ENCODE data around the gene RC3H2.

RC3H2 gene, protein sequence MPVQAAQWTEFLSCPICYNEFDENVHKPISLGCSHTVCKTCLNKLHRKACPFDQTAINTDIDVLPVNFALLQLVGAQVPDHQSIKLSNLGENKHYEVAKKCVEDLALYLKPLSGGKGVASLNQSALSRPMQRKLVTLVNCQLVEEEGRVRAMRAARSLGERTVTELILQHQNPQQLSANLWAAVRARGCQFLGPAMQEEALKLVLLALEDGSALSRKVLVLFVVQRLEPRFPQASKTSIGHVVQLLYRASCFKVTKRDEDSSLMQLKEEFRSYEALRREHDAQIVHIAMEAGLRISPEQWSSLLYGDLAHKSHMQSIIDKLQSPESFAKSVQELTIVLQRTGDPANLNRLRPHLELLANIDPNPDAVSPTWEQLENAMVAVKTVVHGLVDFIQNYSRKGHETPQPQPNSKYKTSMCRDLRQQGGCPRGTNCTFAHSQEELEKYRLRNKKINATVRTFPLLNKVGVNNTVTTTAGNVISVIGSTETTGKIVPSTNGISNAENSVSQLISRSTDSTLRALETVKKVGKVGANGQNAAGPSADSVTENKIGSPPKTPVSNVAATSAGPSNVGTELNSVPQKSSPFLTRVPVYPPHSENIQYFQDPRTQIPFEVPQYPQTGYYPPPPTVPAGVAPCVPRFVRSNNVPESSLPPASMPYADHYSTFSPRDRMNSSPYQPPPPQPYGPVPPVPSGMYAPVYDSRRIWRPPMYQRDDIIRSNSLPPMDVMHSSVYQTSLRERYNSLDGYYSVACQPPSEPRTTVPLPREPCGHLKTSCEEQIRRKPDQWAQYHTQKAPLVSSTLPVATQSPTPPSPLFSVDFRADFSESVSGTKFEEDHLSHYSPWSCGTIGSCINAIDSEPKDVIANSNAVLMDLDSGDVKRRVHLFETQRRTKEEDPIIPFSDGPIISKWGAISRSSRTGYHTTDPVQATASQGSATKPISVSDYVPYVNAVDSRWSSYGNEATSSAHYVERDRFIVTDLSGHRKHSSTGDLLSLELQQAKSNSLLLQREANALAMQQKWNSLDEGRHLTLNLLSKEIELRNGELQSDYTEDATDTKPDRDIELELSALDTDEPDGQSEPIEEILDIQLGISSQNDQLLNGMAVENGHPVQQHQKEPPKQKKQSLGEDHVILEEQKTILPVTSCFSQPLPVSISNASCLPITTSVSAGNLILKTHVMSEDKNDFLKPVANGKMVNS

DNA sequence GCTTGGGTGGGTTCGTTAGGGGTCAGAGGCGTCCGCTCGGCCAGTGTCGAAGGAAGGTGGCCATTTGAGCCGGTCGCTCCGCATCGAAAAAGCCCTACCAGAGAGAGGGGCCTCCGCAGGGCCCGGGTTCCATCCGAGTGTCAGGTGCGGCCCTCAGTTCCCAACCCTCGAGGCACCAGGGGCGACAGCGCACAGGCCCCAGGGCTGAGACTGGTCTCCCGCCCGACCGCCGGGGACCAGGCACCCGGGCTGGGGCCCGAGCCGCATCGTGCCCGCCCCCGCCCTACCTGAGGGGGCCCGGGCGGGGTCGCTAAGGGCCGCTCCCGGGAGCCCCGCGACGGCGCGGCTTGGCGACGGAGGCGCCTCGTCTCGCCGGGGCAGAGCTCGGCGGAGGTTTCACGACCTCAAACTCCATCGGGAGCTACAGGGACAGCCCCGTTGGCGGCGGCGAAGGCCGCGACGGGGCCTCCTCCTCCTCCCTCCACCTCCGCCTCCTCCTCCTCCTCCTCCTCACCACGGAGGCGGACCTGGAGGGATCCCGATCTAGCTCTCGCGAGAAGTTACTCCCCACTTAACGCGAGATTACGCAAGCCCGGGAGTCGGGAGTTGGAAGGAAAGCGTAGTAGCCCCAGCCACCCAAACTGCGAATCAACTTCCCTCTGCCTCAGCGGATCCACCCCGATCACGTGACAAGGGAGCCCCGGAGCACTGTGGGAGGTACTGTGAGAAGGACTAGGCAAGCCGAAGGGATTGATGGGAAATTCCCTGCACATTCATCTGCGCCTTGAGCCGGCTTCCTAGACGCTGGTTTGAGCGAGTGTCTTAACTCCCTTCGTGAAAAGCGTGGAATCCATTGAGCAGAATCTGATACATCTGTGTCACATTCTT is at the start of gene RC3H2:
Gene RC3H2, minus strand, starts transcription at position 537 of the 888 bp plus-strand sequence. CDS start 7,850 bp downstream, outside the sequence.
- DNase-seq (ENCODE audit: low spot score): peak; percentile 92

DNA sequence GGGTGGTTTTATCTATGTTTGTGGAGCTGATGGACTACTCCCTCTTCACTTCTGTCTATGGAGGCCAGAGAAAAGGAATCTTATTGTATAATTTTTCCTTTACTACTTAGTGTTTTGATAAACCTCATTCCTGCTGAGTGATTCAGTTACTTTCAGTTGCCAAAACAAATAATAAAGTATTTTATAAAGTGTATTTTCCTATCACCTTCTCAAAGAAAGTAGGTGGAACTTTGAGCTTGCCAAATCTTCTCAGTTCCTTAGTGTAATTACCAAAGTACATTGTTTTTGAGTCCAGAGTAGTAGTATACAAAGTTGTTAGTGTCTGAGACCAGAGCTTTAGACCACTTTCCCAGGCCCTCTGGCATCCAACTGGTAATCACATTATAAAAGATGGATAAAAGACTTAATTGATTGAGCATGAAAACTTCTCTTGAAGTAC is 49.1 kb upstream of the RC3H2 start:
- DNase-seq (ENCODE audit: low spot score): no peak

DNA sequence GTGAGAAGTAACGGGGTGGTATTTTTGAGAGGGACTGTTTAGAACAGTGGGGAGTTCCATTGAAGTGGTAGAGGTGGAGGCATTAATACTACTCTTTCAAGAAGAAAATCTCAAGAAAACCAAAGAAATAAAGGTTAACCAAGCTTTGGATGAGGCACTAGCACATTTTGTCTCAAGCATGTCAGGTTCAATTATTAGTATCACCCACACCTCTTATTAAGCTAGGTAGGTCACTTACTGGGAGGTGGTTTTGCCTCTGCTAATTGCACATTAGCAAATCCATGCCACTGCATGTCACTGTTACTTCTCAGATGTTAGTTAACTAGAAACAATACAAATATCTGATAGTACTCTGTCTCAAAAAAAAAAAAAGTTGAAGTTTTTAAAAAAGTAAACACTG is 45.9 kb upstream of the RC3H2 start:
- no peak for DNase-seq (ENCODE audit: low spot score)

DNA sequence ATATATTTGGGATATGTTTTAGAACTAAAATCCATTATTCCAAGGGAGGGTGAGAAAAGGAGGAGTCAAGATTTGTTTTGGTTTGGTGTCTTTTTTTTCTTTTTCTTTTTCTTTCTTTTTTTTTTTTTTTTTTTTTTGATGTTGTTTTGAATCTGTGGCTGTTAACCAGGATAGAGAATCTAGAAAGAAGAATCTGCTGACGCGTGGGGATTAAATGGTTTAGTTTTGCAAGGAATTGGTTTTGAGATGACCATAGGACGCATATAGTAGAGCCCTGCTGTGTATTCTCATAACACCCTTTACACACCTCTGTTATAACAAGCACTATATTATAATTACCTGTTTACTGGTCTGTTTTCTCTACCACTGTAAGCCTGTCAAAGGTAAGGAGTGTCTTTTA is 45.1 kb upstream of the RC3H2 start:
- no peak for DNase-seq (ENCODE audit: low spot score)

DNA sequence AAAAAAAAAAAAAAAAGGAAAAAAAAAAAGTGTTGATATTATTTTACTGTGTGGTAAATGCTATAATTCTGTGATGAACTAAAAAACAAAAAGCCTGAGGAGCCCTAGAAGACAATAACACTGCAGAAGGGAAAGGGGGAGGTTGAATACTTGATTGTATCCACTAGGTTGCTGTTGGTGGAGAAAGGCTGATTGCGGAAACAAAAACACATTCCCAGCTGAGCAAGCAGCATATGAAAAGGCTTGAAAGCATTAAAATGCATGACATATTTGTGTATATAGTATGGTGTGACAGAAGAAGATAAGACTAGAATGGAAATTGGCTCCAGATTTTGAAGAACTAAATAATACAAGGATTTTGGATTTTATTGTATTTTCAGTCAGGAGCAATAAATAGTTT is 44.5 kb upstream of the RC3H2 start:
- DNase-seq (ENCODE audit: low spot score): no peak

DNA sequence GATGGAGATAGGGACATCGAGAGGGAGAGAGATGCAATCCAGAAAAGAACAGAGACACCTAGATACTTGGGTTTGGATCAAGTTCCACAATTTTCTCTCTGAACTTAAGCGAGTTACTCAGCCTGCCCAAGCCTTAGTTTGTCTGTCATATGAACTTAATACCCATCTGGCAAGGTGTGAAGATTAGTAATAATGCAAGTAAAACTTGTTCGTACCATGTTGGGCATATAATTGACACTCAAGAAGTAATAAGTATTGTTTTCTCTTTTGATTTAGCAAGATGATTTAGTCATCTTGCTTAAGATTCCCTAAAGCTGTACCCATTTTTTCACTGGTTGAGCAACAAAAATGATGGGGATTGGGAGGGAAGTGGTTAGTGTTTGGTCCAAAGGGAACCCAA is 43.2 kb upstream of the RC3H2 start:
- no peak for DNase-seq (ENCODE audit: low spot score)

DNA sequence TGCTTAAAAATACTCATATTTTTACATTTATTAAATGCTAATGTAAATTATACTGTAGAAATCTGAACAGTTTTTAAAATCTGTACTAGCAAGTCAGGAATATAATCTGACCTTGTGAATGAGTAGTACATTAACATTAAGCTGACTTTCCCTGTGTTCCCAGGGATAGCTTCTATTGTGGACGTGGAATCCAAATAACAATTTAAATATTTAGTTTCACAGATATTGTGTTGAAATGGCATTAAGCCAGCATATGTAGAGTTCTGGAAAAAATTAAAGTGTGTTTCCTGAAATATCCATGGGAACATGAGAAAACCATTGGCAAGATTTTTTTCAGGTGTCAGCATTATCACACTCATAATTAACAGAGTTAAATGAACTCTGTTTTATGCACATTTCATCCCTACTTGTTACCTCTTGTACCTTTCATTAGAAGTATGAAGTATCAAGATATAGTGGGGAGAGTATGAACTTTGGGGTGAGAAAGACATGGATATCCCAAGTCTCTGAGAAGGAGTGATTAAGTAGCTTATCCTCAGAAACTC is 41.4 kb upstream of the RC3H2 start:
- DNase-seq (ENCODE audit: low spot score): no peak

DNA sequence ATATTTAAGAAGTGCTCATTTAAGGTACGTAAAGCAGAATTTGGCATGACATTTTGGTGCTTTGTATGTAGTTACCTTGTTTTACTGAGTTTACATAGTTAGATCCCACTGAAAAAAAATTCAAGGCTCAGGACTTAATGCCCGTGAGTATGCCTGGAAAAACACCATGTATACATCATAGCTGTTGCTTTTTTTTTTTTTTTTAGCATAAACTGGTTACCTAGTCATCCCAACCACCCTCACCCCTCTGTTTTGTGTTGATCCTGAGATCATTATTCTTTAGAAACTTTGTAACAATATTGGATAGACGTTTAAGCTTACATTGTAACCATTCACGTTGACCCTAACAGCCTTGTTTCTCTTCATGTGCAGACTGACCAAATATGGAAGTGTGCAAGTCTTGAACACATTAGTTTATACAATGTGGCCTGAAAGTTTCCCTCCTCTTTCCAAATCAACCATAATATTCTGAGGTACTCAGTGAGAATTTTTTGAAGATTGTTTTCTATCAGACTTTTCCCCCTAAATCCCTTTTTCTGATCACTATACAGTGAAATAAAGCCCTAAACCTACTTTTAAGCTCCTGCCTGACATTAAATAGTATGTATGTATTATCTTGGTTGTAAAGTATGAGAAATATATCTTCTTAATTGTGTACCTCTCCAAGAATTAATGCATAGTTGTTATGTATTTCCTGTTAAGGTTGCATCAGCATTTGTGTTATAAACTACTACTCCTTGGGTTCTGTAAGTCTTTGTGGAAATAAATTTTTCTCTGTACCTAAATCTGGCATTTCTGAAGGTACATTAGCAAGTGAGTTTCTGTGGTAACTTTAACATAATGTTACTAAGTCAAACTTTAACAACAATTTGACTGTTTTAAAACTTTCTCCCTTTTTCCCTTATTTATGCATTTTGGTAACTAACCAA is 40.1 kb upstream of the RC3H2 start:
- no peak for DNase-seq (ENCODE audit: low spot score)

DNA sequence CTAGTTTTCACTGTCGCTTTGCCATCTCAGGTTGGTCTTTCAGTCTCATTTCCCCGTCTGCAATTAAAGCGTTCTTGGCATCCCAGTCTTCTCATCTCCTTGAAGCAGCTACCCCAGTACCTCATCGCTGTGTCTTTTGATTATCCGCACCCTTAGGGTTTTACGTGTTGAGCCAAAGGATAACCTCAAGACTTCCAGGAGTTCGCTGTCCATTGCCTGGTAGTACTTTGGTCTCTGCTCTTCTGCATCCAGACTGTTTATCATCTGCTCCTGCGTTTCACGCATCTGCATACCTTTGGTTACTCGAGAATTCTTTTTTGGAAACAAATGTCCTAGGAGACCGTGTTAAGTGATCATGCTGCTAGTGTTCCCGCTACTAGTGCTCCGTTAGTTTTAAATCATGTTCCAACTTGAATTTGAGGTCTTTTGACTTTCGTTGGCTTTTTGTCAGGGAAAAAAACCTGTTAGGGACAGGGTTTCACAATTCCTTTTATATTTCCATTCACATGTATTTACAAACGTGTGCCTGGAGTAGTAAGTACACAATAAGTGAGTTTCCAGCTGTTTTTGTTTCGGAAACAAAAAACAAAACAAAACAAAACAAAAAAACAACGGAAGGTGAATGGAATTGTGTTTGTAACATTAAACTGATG is 36.5 kb upstream of the RC3H2 start:
- peak; percentile 10 for DNase-seq (ENCODE audit: low spot score)

DNA sequence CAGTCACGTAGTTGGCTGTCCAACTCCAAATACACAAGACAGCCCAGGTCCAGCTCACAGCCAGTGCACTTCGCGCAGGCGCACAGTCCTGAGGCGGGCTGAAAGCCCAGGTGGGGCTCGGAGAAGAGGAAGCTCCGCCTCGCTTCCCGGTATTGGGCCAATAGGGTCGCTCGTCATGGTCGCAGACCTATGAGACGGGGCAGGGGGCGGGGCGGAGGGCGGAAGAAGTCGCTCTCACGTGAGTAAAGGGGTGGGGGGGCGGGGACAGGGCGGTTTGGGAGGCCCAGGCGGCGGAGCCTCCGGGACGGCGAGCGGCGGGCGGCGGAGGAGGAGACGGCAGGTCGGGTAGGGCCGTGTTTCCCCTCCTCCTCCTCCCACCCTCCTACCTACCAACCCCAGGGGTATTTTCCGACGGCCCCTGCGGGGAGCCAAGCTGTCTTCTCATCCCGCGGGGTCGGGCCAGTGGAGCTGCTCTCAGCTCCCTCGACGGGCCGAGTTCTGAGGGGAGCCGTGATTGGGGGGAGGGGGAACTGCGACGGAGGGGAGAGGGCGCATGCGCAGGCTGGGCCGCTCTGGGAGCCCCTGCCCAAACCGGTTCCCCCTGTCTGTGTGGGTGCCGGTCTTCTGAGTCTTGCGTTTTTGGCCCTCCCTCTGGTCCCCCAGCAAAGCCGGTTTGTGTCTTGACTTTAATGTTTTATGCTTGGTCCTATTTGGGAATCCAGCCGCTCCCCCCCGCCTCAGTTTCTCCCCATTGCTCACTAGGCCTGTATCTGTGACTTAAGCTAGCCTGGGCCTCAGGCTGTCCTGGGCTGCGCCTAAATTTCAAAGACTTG is 35.8 kb upstream of the RC3H2 start, which contains the start of gene RABGAP1:
Gene RABGAP1, plus strand, starts transcription at position 272 of the 833 bp plus-strand sequence. CDS start 16,040 bp downstream, outside the sequence.
- peak; percentile 96 for DNase-seq (ENCODE audit: low spot score)

DNA sequence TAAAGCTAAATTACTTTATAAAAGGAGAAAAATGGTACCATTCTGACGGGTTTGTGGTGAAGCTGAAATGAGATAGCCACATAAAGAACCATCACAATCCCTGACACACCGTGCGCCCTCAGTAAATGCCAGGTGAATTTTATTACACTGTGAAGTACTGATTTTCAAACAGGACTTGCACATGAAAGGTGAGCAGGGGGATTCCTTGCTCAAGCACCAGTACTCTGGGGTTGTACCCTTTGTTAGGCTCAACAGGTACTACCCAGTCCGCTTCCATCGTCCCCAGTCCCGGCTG is 35.2 kb upstream of the RC3H2 start:
- DNase-seq (ENCODE audit: low spot score): no peak

DNA sequence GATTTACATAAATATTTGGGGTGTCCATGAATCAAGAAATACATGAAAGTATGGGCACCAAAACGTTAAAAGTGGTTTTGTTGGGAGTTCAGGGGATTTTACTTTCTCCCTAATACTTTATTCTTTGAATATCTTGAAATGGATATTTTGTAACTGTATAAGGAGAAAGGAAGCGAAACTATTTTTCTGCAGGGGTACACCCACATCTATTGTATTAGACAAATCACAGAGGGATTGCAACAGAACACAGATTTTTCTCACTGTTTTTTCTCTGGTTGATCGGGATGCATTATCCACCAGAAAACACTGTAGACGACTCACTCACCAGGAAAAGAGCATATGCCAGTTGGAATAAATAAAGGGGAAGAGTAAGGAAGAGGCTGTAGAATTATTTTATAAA is 34.4 kb upstream of the RC3H2 start:
- DNase-seq (ENCODE audit: low spot score): no peak

DNA sequence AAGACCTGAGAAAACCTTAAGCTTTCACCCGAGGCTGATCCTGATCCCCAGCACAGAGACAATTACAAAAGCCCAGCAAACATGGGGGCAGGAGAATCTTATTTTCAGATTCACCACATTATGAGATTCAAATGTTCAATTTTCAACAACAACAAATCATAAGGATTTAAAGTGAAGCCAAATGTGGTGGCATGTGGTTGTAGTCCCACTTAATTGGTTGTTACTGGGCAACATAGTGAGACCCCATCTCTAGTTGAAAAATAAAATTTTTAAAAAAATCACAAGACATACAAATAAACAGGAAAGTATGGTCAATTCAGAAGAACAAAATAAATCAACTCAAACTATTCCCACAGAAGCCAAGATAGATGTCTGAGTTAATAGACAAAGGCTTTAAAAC is 31.7 kb upstream of the RC3H2 start:
- no peak for DNase-seq (ENCODE audit: low spot score)

DNA sequence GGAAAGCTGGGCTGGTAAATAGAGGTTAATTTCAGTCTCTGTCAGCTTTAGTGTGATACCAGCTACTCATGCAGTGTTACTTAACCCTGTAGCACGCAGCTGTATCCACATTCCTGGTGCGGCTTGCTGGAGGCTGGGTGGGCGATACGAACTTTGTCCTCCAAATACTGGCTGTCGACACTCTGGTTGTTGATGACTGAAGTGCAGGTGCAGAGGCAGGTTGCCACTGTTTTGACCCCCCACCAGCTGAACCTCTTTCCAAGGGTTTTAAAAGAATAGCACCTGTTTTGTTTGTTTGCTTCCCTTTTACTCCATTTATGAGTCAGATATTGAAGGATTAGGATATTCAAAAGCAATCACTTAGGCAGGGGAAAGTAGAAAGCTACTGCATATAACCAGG is 31.3 kb upstream of the RC3H2 start:
- peak; percentile 42 for DNase-seq (ENCODE audit: low spot score)

DNA sequence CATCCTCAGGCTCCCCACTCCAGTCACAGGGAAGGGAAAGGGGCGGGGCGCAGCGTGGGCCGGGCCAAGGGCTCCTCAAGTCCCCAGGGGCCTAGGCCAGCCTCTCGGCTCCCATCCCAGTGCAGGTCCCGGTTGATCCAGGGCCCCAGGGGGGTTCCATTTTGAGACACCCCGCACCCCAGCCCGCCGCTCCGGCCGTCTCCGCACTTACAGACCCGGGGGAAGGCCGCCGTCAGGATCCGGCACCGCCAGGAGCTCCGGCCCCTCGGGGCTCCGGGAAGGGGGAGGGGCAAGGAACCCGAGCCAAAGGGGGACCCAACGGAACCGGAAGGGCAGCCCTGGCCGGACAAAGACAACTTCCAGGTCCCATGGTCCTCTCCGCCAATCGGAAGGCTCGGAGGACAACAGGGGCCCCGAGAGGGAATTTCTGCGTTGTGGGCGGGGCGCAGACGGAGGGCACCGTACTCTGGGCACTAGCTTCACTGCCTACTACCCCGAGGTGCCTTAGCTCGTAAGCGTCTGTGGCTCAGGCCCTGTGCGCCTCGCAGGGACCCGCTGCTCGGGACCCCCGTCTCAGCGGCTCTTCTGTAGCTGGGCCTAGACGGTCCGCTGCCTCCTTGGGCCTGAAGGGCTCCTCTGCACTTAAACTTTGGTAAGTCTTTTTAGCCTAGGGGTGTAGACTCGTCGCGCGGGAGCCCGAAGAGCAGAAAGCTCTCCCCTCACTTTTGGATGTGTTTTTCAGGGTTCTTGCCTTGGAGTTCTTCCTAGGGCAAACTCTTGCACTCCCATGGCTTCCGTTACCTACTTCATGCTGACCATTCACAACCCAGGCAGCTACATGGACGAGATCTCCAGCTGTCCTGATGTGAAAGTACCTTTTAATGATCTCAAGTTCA is 26.3 kb upstream of the RC3H2 start, which contains the start of gene ZBTB26:
Gene ZBTB26, minus strand, starts transcription at position 287 of the 896 bp plus-strand sequence. CDS start 11,578 bp downstream, outside the sequence.
- peak; percentile 93 for DNase-seq (ENCODE audit: low spot score)

DNA sequence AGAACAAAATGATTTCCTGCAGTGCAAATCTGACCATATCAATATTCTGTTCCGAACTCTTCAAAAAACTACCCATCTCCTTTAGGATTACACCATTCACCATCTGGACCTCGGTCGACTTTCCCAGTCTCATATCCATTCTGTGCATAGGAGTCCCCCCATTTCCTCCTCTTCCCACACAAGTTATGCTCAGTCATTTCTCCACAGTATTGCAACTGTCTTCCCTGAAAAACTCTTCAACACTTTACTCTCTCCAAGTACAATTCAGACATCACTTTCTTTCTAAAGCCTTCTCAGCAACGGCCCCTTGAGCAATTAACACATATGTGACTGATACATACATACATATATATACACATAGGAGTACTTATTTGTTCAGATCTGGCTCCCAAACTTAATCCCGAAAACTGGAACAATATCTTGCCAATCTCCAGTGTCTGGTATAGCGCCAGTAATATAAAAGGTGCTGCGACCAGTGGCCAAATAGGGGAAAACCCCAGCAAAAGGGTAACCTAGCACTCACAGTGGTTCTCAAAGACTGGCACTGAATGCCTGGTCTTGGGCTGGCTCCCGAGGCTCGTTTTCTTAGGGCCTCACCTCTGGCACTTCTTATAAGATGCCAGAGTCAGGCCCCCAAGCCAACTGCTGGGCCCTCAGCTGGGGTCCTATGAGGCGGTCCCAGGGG is 25.5 kb upstream of the RC3H2 start:
- no peak for DNase-seq (ENCODE audit: low spot score)
